ENCODE data around the gene PPP1R12A.
"Not testable (repeated sequence)": the region's sequence is repeated elsewhere in the genome, so short reads cannot be mapped to it uniquely, and the experiment has no call there.

Gene PPP1R12A

DNA sequence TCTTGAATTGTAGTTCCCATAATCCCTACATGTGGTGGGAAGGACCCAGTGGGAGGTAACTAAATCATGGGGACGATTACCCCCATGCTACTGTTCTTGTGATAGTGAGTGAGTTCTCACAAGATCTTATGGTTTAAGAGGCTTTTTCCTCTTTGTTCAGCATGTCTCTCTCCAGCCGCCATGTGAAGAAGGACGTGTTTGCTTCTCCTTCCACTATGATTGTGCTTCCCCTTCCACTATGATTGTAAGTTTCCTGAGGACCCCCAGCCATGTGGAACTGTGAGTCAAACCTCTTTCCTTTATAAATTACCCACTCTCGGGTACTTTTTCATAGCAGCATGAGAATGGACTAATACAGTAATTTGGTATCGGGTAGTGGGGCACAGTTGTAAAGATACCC lies 97.3 kb downstream of the PPP1R12A start:
- no peak for DNase-seq

- no peak for DNase-seq
Observed at GRCh38 chr12:79835377-79835843, 99.5 kb downstream of the PPP1R12A start.

- no peak for DNase-seq
Observed at GRCh38 chr12:79834712-79835376, 100.1 kb downstream of the PPP1R12A start.

GRCh38 chr12:79830440-79830839 lies 104.5 kb downstream of the PPP1R12A start:
- no peak for DNase-seq

DNA sequence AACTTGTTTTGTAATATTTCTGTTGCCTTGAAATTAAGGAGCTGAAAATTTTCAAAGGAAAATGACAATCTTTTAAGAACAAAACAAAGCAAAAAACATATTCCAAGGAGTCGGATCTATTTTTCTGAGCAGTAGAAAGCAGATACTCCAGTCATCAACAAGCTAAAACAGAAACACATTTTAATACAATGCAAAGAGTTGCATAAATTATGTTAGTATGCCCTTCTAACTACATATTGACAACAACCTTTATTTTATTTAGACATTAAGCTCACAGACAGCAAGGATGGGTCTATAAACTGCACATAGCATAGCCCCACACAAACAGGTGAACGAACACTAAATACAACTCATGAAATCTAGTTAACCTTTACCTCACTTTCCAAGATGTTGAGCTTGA lies 106.0 kb downstream of the PPP1R12A start:
- DNase-seq = no peak

DNA sequence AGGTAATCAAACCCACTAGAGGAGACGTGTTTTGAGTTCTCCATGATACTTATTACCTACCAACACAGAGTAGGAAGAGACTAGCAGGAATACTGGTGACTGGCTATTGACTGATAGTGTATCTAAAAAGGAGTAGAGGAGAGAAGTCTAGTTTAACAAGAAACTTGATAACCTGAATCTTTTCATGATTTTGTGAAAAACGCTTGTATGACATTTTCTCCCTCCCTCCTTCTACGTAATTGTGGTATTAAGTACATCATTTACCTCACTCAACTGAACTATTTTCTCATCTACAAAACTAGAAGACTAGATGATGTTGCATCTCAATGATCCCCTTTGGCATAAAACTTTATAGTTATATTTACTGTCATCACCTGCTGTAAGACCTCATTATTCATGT lies 107.4 kb downstream of the PPP1R12A start:
- no peak for DNase-seq

- no peak for DNase-seq
Observed at GRCh38 chr12:79826267-79827128, 108.4 kb downstream of the PPP1R12A start.

DNA sequence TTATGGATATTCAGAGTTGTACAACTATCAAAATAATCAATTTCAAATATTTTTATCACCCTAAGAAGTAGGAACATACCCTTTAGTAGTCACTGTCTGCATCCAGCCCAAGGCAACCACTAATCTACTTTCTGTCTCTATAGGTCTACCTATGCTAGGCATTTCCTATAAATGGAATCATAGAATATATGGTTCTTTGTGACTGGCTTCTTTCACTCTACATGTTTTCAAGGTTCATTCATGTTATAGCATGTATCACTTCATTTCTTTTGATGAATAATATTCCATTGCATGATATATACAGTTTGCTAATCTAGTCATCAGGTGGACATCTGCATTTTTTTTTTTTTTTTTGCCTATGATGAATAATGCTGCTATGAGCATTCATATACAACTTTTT lies 112.4 kb downstream of the PPP1R12A start:
- no peak for DNase-seq

DNA sequence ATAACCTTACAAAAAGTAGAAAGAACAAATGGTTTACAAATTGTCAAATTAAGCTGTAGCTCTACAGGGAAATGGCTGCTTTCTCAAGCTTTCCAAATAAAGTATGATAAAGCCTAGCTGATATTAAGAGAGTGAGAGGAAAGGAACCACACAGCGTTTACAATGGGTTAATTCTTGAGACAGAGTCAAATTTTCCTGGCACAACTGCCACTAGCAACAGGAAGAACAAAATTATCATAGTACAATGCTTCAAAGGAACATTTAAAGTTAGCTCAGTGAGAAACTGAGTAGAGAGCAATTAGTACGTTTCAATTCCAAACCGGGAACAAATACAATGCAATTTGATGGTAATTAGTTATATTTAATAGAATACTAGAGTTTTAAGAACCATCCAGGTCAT lies 116.0 kb downstream of the PPP1R12A start:
- no peak for DNase-seq

DNA sequence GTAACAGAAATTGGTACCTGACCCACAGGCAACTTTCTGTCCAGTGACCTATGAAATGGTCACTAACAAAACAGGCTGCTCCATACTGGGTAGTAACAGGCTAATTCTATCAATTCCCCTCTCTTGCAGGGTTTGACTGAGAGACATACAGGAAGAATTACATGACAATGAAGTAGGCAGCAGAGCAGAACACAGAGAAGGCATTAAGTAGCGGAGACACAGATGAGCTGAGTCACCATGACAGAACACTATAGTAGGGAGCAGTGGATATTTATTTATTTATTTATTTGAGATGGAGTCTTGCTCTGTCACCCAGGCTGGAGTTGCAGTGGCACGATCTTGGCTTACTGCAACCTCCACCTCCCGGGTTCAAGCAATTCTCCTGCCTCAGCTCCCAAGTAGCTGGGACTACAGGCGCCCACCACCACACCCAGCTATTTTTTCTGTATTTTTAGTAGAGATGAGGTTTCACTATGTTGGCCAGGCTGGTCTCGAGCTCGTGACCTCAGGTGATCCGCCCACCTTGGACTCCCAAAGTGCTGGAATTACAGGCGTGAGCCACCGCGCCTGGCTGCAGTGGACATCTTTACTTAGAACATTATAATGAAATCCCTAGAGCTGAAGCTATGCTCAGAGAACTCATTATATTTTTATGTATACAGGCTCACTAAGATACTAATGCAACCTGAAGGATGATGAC lies 150.4 kb downstream of the PPP1R12A start:
- not testable (repeated sequence) for DNase-seq

GRCh38 chr12:79782172-79782900 lies 152.6 kb downstream of the PPP1R12A start:
- no peak for DNase-seq

GRCh38 chr12:79778802-79779448 lies 156.0 kb downstream of the PPP1R12A start:
- no peak for DNase-seq

- DNase-seq = no peak
Observed at GRCh38 chr12:79776111-79776510, 158.8 kb downstream of the PPP1R12A start.

- no peak for DNase-seq
Observed at GRCh38 chr12:79775355-79776027, 159.4 kb downstream of the PPP1R12A start.

DNA sequence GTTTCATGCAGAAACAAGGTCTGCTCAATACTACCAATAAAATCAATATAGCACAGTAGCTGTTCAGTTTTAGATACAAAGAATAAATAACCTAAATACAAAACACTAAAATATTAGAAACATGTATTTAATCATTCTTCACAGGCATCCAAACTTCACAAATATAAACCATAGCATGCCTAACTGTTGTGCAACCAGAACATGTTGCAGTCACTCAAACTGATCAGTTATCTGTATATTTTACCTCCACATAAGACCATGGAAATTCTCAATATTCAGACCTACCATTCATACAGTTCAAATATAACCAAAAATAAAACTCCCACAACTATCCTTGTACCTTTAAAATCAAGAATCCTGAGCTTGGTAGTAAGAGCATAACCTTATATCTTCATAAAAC lies 161.0 kb downstream of the PPP1R12A start:
- no peak for DNase-seq

DNA sequence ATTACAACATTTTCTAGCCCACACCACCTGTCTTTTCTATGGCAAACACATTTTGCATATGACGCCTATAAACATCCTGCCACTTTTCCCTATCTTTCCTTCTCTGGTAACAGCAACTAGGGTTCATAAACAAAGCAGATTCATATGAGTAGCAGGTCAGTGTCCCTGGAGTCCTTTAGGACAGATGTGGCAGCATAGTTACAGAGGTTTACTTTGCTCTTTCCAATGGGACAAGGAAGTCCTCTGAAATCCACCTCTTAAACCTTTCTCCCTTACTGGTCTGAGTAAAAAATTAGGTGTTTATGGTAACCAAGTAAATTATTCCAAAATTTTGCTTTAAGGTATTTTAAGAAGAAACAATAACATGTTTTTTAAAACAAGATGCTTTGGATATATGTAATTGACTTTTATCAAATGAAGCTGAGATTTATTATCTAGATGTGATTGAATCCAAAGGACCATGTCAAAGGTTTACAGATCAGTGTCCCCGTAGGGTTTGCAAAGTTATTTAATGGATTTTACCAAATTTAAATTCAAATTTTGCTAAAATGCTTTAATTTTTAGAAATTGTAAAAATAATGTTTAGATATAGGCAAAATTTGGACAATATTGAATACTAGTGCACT lies 164.9 kb downstream of the PPP1R12A start:
- DNase-seq = no peak

DNA sequence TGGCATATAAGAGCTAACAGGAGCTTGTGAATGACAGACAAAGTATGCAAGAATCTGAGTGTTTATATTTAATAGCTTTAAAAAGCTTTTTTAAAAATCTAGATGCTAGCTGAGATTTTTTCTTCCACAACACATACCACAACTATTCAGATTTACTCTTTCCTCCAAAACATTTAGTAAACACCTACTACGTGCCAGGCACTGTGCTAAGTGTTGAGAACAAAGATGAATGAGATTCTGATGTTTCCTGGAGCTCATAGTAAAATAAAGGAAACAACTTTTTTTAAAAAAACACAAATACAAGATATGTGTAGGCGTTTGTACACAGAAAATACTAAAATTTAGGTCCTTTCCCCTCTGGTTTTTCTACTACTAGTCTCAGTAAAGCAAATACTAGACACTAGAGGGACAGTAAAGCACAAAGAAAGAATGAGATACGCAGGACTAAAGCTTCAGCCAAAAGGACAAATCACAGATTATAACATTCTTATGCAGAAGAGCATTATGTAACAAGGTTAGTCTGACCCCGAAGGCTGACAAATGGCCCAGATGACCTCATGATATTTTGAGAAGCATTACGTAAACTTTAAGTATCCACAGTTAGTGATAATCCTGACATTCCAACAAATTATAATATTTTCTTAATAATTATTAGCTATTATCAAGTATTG lies 165.6 kb downstream of the PPP1R12A start:
- DNase-seq = no peak

DNA sequence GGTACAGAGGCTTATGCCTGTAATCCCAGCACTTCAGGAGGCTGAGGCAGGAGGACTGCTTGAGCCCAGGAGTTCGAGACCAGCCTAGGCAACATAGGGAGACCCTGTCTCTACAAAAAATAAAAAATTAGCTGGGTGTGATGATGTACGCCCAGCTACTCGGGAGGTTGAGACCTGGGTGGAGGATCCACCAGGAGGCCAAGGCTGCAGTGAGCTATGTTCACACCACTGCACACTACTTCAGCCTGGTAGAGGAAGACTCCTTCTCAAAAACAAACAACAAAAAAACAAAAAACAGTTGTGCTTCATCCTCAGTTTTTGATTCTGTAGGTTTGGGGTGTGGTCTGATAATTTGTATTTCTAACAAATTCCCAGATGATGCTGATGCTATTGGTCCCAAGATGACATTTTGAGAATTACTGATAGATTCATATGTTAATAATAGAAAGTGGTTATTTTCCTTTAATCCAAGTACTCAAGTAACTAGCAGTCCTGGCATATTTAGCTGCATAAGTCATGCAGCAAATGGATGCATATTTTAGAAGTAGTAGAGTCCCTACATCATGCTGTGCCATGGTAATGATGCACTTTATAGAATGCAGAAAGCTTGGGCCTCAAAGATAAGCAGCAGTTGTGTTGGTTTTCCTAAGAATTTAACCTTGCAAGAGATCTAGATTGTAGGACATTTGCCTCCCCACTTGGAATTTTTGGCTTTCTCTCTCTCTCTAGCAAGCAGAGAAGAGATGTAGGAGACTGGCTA lies 168.0 kb downstream of the PPP1R12A start:
- DNase-seq = no peak

DNA sequence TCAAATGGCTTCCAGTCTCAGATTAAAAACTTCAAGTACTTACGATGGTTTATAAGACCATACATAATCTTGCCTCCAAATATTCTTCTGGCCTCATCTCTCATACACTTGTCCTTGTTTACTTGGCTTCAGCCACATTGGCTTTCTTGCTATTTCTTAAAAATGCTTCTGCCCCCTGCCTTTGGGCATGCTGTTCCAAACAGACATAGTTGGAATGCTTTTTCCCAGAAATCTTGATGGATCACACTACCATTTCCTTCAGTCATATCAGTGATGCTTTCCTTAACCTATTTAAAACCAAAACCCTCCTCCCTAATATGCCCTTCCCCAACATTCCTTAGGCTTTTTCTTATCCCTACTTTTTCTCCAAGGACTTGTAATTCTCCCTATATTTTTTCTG lies 169.7 kb downstream of the PPP1R12A start:
- DNase-seq = no peak

- DNase-seq = no peak
Observed at GRCh38 chr12:79764641-79765040, 170.3 kb downstream of the PPP1R12A start.
